Activated naive CD4-positive, alpha-beta T cell treated with anti-CD3 and anti-CD28 coated beads, Interleukin-2, amount 10 ng/mL, durations not matched to agents 7 days and 5 days (primary cell): ENCODE data around the gene NBEA.
"Not testable (repeated sequence)": the region's sequence is repeated elsewhere in the genome, so short reads cannot be mapped to it uniquely, and the experiment has no call there.

Source experiments
- CTCF ChIA-PET: fragments of 350-600 bp; sonication (Branson Sonifier 250); formaldehyde crosslinking; loops from one replicate; lab custom pipeline; 2021; ENCODE audit warnings: antibody characterized with exemption; lab: Charles Lee
- DNase-seq: peaks from one replicate; pipeline ENCODE4 v3.0.0-alpha.2; 2020
- H3K27ac Mint-ChIP-seq: one replicate; pipeline ENCODE4 v1.8.0; 2021; ENCODE audit warnings: mild to moderate bottlenecking, moderate library complexity, mixed read lengths
- H3K27me3 Mint-ChIP-seq: one replicate; pipeline ENCODE4 v1.8.0; 2021; ENCODE audit warnings: mild to moderate bottlenecking, mixed read lengths
- H3K36me3 Mint-ChIP-seq: one replicate; pipeline ENCODE4 v1.8.0; 2021; ENCODE audit warnings: mixed read lengths
- H3K4me1 Mint-ChIP-seq: one replicate; pipeline ENCODE4 v1.8.0; 2021; ENCODE audit warnings: mixed read lengths
- H3K4me3 Mint-ChIP-seq: one replicate; pipeline ENCODE4 v1.8.0; 2021; ENCODE audit warnings: mild to moderate bottlenecking, moderate library complexity, mixed read lengths
- H3K9me3 Mint-ChIP-seq: one replicate; pipeline ENCODE4 v1.8.0; 2021; ENCODE audit warnings: mixed read lengths

The NBEA gene

DNA sequence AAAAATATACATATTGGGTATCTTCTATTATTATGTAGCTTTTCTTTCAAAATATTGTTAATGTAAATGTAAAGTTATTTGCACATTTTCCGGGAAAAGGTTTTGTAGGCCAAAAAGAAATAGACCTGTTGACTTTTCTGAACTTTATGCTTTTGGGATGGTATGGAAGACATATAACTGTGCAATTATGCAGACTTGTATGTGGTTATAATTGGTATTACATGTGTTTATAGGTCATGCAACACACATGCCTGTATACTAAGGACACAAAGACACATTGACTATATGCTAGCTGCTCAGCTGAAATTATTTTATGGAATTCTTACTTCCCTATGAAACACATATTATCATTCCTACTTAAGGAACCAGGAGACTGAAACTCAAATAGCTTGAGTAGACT, 2.3 kb upstream of the NBEA start:
- Mint-ChIP-seq H3K9me3 (no peaks in the 10 kb centered on the region), H3K27ac (no peak overlapping the region), H3K4me3 (no peak overlapping the region), H3K36me3 (no peaks in the 10 kb centered on the region), H3K27me3 (peaks cover 35% of the 10 kb centered on the region), H3K4me1 (peaks cover 24% of the 10 kb centered on the region)
- CTCF ChIA-PET: no interaction called here
- no peak for DNase-seq

GRCh38 chr13:34941436-34941834, 635 bp upstream of the NBEA start:
- CTCF ChIA-PET: interaction anchor here (1.5 kb wide), 1 partner anchor 218 kb away, joined by 3 read pairs; no protein-coding TSS in a partner anchor
- H3K4me1 Mint-ChIP-seq: peaks cover 26% of the 10 kb centered on the region
- H3K27me3 Mint-ChIP-seq: peaks cover 31% of the 10 kb centered on the region
- peak overlapping the region; percentile 85 for H3K4me3 Mint-ChIP-seq
- H3K27ac Mint-ChIP-seq: peak overlapping the region; percentile 42
- no peaks in the 10 kb centered on the region for H3K9me3 Mint-ChIP-seq
- no peak for DNase-seq
- H3K36me3 Mint-ChIP-seq: no peaks in the 10 kb centered on the region

- Mint-ChIP-seq H3K36me3 (no peaks in the 10 kb centered on the region), H3K27ac (no peak overlapping the region), H3K27me3 (peaks cover 31% of the 10 kb centered on the region), H3K4me3 (peak overlapping the region; percentile 68), H3K4me1 (peaks cover 26% of the 10 kb centered on the region), H3K9me3 (no peaks in the 10 kb centered on the region)
- CTCF ChIA-PET: interaction anchor here (1.5 kb wide), 1 partner anchor 216 kb away, joined by 3 read pairs; no protein-coding TSS in a partner anchor
- DNase-seq: peak; percentile 19
Observed at GRCh38 chr13:34942732-34943435, 814 bp downstream of the NBEA start.

GRCh38 chr13:34943436-34944273, 1.6 kb downstream of the NBEA start:
- DNase-seq: no peak
- Mint-ChIP-seq H3K4me3 (peak overlapping the region; percentile 68), H3K27ac (no peak overlapping the region), H3K4me1 (peaks cover 26% of the 10 kb centered on the region), H3K9me3 (no peaks in the 10 kb centered on the region), H3K27me3 (peaks cover 31% of the 10 kb centered on the region), H3K36me3 (no peaks in the 10 kb centered on the region)
- CTCF ChIA-PET: no interaction called here

- CTCF ChIA-PET: no interaction called here
Observed at GRCh38 chr13:34944274-34944634, 2.2 kb downstream of the NBEA start.

GRCh38 chr13:34944751-34945150, 2.7 kb downstream of the NBEA start:
- peaks cover 31% of the 10 kb centered on the region for H3K27me3 Mint-ChIP-seq
- no peaks in the 10 kb centered on the region for H3K9me3 Mint-ChIP-seq
- DNase-seq: no peak
- H3K27ac Mint-ChIP-seq: no peak overlapping the region
- no peaks in the 10 kb centered on the region for H3K36me3 Mint-ChIP-seq
- CTCF ChIA-PET: no interaction called here
- peaks cover 26% of the 10 kb centered on the region for H3K4me1 Mint-ChIP-seq
- H3K4me3 Mint-ChIP-seq: no peak overlapping the region

More at GRCh38 chr13:34944274-34944634, 2.2 kb downstream of the NBEA start:
- Mint-ChIP-seq H3K9me3 (no peaks in the 10 kb centered on the region), H3K27ac (no peak overlapping the region), H3K4me3 (no peak overlapping the region), H3K4me1 (peaks cover 26% of the 10 kb centered on the region), H3K36me3 (no peaks in the 10 kb centered on the region), H3K27me3 (peaks cover 31% of the 10 kb centered on the region)
- no peak for DNase-seq

GRCh38 chr13:34951528-34951927, 9.5 kb downstream of the NBEA start:
- H3K27ac Mint-ChIP-seq: no peak overlapping the region
- H3K27me3 Mint-ChIP-seq: no peaks in the 10 kb centered on the region
- H3K4me1 Mint-ChIP-seq: no peaks in the 10 kb centered on the region
- H3K9me3 Mint-ChIP-seq: no peaks in the 10 kb centered on the region
- no peak for DNase-seq
- CTCF ChIA-PET: no interaction called here
- H3K36me3 Mint-ChIP-seq: no peaks in the 10 kb centered on the region
- no peak overlapping the region for H3K4me3 Mint-ChIP-seq

DNA sequence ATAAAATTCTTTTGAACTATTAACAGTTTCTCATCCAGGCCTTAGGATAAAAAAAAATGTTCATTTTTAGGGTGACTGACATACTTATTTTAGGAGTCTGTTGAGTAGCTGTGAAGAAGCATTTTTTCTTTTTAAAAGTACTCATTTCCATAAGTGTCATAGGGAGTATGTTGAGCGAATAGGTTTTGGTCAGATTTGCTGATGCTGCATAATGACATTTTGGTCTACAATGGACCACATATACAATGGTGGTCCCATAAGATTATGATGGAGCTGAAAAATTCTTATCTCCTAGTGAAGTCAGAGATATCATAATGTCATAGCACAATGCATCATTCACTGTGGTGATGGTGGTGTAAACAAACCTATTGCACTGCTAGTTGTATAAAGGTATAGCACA, 17.4 kb downstream of the NBEA start:
- no peak overlapping the region for H3K27ac Mint-ChIP-seq
- no peaks in the 10 kb centered on the region for H3K9me3 Mint-ChIP-seq
- H3K36me3 Mint-ChIP-seq: no peaks in the 10 kb centered on the region
- no peak for DNase-seq
- no peaks in the 10 kb centered on the region for H3K4me1 Mint-ChIP-seq
- no peaks in the 10 kb centered on the region for H3K27me3 Mint-ChIP-seq
- CTCF ChIA-PET: no interaction called here
- no peak overlapping the region for H3K4me3 Mint-ChIP-seq

- no peaks in the 10 kb centered on the region for H3K9me3 Mint-ChIP-seq
- DNase-seq: no peak
- H3K27me3 Mint-ChIP-seq: no peaks in the 10 kb centered on the region
- no peak overlapping the region for H3K27ac Mint-ChIP-seq
- H3K4me3 Mint-ChIP-seq: no peak overlapping the region
- H3K36me3 Mint-ChIP-seq: no peaks in the 10 kb centered on the region
- no peaks in the 10 kb centered on the region for H3K4me1 Mint-ChIP-seq
- CTCF ChIA-PET: no interaction called here
Observed at GRCh38 chr13:34964558-34964957, 22.5 kb downstream of the NBEA start.

DNA sequence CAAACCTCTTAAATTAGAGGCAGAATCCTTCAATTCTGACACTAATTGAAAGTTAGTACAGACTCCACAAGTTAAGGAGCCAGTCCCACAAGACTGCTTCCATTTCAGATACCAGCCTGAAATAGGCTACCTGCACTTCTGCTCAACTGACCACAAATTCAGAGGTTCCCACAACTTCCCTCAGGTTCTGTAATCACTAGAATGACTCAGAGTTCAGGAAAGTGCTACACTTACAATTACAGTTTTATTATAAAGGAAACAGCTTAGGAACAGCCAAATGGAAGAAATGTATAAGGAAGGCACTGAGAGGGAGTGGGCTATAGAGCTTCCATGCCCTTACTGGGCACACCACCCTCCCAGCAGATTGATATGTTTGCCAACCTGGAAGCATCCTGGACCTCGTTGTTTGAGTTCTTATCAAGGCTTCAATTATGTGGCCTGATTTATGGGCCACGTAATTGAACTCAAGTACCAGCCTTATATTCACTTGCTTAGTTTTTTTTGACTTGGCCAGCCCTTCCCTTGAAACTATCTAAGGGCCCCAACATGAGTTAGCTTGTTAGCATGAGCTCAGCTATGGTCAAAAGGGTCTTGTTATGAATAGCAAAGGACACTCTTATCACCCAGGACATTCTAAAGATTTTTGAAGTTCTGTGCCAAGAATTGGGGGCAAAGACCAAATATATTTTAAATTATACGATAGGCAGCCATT, 25.9 kb downstream of the NBEA start:
- H3K4me1 Mint-ChIP-seq: no peaks in the 10 kb centered on the region
- no peaks in the 10 kb centered on the region for H3K27me3 Mint-ChIP-seq
- peaks cover 7% of the 10 kb centered on the region for H3K9me3 Mint-ChIP-seq
- H3K4me3 Mint-ChIP-seq: no peak overlapping the region
- no peak for DNase-seq
- no peaks in the 10 kb centered on the region for H3K36me3 Mint-ChIP-seq
- CTCF ChIA-PET: no interaction called here
- no peak overlapping the region for H3K27ac Mint-ChIP-seq

DNA sequence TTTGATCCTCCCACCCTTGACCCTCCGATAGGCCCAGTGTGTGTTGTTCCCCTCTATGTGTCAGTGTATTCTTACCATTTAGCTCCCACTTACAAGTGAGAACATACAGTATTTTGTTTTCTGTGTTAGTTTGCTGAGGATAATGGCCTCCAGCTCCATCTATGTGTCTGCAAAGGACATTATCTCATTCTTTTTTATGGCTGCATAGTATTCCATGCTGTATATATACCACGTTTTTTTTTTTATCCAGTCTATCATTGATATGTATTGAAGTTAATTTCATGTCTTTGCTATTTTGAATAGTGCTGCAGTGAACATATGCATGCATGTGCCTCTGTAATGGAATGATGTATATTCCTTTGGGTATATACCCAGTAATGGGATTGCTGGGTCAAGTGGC, 27.5 kb downstream of the NBEA start:
- H3K27ac Mint-ChIP-seq, H3K36me3 Mint-ChIP-seq: not testable (repeated sequence)

GRCh38 chr13:34970961-34971360, 28.9 kb downstream of the NBEA start:
- Mint-ChIP-seq H3K4me1 (no peaks in the 10 kb centered on the region), H3K9me3 (peaks cover 11% of the 10 kb centered on the region), H3K36me3 (no peaks in the 10 kb centered on the region), H3K27me3 (no peaks in the 10 kb centered on the region), H3K27ac (no peak overlapping the region), H3K4me3 (no peak overlapping the region)
- no peak for DNase-seq
- CTCF ChIA-PET: no interaction called here

More for the DNA sequence above, 27.5 kb downstream of the NBEA start:
- peaks cover 11% of the 10 kb centered on the region for H3K9me3 Mint-ChIP-seq
- H3K4me1 Mint-ChIP-seq, CTCF ChIA-PET, H3K27me3 Mint-ChIP-seq, H3K4me3 Mint-ChIP-seq, DNase-seq: not testable (repeated sequence)

- DNase-seq: no peak
Observed at GRCh38 chr13:34971473-34971872, 29.4 kb downstream of the NBEA start.

GRCh38 chr13:34985199-34985598, 43.1 kb downstream of the NBEA start:
- H3K27ac Mint-ChIP-seq, CTCF ChIA-PET, H3K4me1 Mint-ChIP-seq, H3K4me3 Mint-ChIP-seq, H3K27me3 Mint-ChIP-seq, DNase-seq, H3K36me3 Mint-ChIP-seq: not testable (repeated sequence)
- peaks cover 10% of the 10 kb centered on the region for H3K9me3 Mint-ChIP-seq

More at GRCh38 chr13:34971473-34971872, 29.4 kb downstream of the NBEA start:
- CTCF ChIA-PET: no interaction called here
- no peaks in the 10 kb centered on the region for H3K27me3 Mint-ChIP-seq
- no peaks in the 10 kb centered on the region for H3K36me3 Mint-ChIP-seq
- H3K4me1 Mint-ChIP-seq: no peaks in the 10 kb centered on the region
- H3K9me3 Mint-ChIP-seq: peaks cover 11% of the 10 kb centered on the region
- H3K4me3 Mint-ChIP-seq: no peak overlapping the region
- H3K27ac Mint-ChIP-seq: no peak overlapping the region
